HCT116 (cell line): ENCODE data around the gene NINJ1. TPM values are rescaled to one million over a fixed set of nuclear protein-coding genes. Genes with fewer than 3 reads are reported as not detected.

Experiments
- ATAC-seq: fragments of 200-7000 bp; cut with Tn5 transposase; 2 replicates; pipeline ENCODE4 v1.9.1; 2020; ENCODE audit warnings: mild to moderate bottlenecking, moderate library complexity
- BruUV-seq: library from RNA; stranded (reverse); fragments of 400-500 nt; replicated peaks from 2 replicates; lab custom pipeline; 2021; lab: Mats Ljungman, UMichigan
- CTCF ChIA-PET: fragments of 300-600 bp; sonication (Branson Sonifier 250); formaldehyde crosslinking; loops from one replicate; lab custom pipeline; 2021; ENCODE audit warnings: antibody characterized with exemption; lab: Charles Lee
- POLR2A ChIA-PET: fragments of 300-600, 350-600 bp; sonication (Branson Sonifier 250); formaldehyde crosslinking; loops from one replicate; lab custom pipeline; 2021; ENCODE audit warnings: antibody characterized with exemption; lab: Charles Lee
- RAD21 ChIA-PET, 2 experiments: fragments of 300-600 bp; sonication (Branson Sonifier 250); formaldehyde crosslinking; loops; one replicate each; lab custom pipeline; 2023; ENCODE audit warnings: low total read pairs in 2 of 2; ENCODE audit not compliant: uncharacterized antibody in 2 of 2, unreplicated experiment in 2 of 2, low non-redundant PET in 1 of 2; lab: Charles Lee
- DNase-seq: peaks from one replicate; pipeline ENCODE4 v3.0.0-alpha.2; 2010; ENCODE audit warnings: low read depth, low spot score
- H2AFZ ChIP-seq: fragments of 200-600 bp; shearing (Covaris generic), sonication (generic); 2 replicates; pipeline ENCODE4 v1.6.1; 2017; ENCODE audit warnings: low read depth, mixed run types, mixed read lengths, antibody characterized with exemption, low read length; ENCODE audit not compliant: poor library complexity, severe bottlenecking
- H3K27ac ChIP-seq: 2 replicates; pipeline ENCODE4 v1.5.1; 2012; ENCODE audit warnings: low read depth, low read length
- H3K27me3 ChIP-seq: fragments of 200-600 bp; sonication (generic); 2 replicates; pipeline ENCODE4 v1.6.1; 2016; ENCODE audit warnings: mixed run types, low read length, mixed read lengths; ENCODE audit not compliant: insufficient read depth
- H3K36me3 ChIP-seq, 2 experiments: fragments of 200-500 bp in 1 of 2; fragments of 200-600 bp in 1 of 2; sonication (Bioruptor generic) in 1 of 2; sonication (generic) in 1 of 2; 2 replicates each; pipeline versions ENCODE4 v1.5.1 to v1.6.1; 2014 to 2016; ENCODE audit warnings: low read length in 2 of 2, inconsistent platforms in 1 of 2, mixed read lengths in 1 of 2, mixed run types in 1 of 2; ENCODE audit not compliant: insufficient read depth in 2 of 2, control insufficient read depth in 1 of 2
- H3K4me1 ChIP-seq, 2 experiments: fragments of 200-600 bp in 1 of 2; sonication (generic) in 1 of 2; 2 replicates each; pipeline versions ENCODE4 v1.5.1 to v1.6.1; 2012 to 2017; ENCODE audit warnings: low read length in 2 of 2, inconsistent platforms in 1 of 2, mild to moderate bottlenecking in 1 of 2, mixed read lengths in 1 of 2, mixed run types in 1 of 2, moderate library complexity in 1 of 2; ENCODE audit not compliant: insufficient read depth in 2 of 2, control insufficient read depth in 1 of 2
- H3K4me2 ChIP-seq: fragments of 200-600 bp; sonication (generic); 2 replicates; pipeline ENCODE4 v1.6.1; 2017; ENCODE audit warnings: mixed run types, low read length, mixed read lengths
- H3K4me3 ChIP-seq, 2 experiments: fragments of 200-600 bp in 1 of 2; sonication (generic) in 1 of 2; replicated peaks in 1 of 2; 2 replicates each; pipeline ENCODE4 v1.5.1; 2011 to 2016; ENCODE audit warnings: low read length in 2 of 2, control low read depth in 1 of 2, low read depth in 1 of 2, mild to moderate bottlenecking in 1 of 2, mixed read lengths in 1 of 2, mixed run types in 1 of 2
- H3K79me2 ChIP-seq: fragments of 200-600 bp; sonication (generic); 2 replicates; pipeline ENCODE4 v1.6.1; 2017; ENCODE audit warnings: mild to moderate bottlenecking, mixed run types, low read length, moderate library complexity, mixed read lengths; ENCODE audit not compliant: insufficient read depth
- H3K9ac ChIP-seq: fragments of 200-600 bp; sonication (generic); 2 replicates; pipeline ENCODE4 v1.6.1; 2016; ENCODE audit warnings: low read length, mixed read lengths
- H3K9me2 ChIP-seq: fragments of 200-600 bp; sonication (generic), shearing (Covaris generic); 2 replicates; pipeline ENCODE4 v1.6.1; 2017; ENCODE audit warnings: mixed run types, mild to moderate bottlenecking, moderate library complexity; ENCODE audit not compliant: insufficient read depth
- H3K9me3 ChIP-seq, 2 experiments: fragments of 200-500 bp in 1 of 2; fragments of 200-600 bp in 1 of 2; sonication (Bioruptor generic) in 1 of 2; sonication (generic) in 1 of 2; 2 replicates each; pipeline ENCODE4 v1.6.1; 2014 to 2017; ENCODE audit warnings: low read length in 2 of 2, mixed read lengths in 2 of 2, inconsistent platforms in 1 of 2, low read depth in 1 of 2, mild to moderate bottlenecking in 1 of 2, mixed run types in 1 of 2, moderate library complexity in 1 of 2; ENCODE audit not compliant: control insufficient read depth in 1 of 2, insufficient read depth in 1 of 2
- H4K20me1 ChIP-seq: fragments of 200-600 bp; sonication (generic), shearing (Covaris generic); 2 replicates; pipeline ENCODE4 v1.6.1; 2017; ENCODE audit warnings: mixed run types, mild to moderate bottlenecking, moderate library complexity; ENCODE audit not compliant: insufficient read depth
- ATF3 ChIP-seq: IDR thresholded peaks from 2 replicates; pipeline ENCODE4 v1.6.1; 2012
- CBX3 ChIP-seq: IDR thresholded peaks from 2 replicates; pipeline ENCODE4 v1.6.1; 2012; ENCODE audit warnings: low read depth
- CEBPB ChIP-seq: IDR thresholded peaks from 2 replicates; pipeline ENCODE4 v1.6.1; 2012; ENCODE audit warnings: low read depth
- ELF1 ChIP-seq: IDR thresholded peaks from 2 replicates; pipeline ENCODE4 v1.6.1; 2012; ENCODE audit warnings: low read depth, borderline replicate concordance
- EZH2 ChIP-seq: fragments of 200-600 bp; sonication (generic); IDR thresholded peaks from 2 replicates; pipeline ENCODE4 v1.6.1; 2017; ENCODE audit warnings: antibody characterized with exemption, mixed run types
- FOSL1 ChIP-seq: IDR thresholded peaks from 2 replicates; pipeline ENCODE4 v1.6.1; 2012; ENCODE audit warnings: low read depth
- JUND ChIP-seq: IDR thresholded peaks from 2 replicates; pipeline ENCODE4 v1.6.1; 2012
- POLR2A ChIP-seq: IDR thresholded peaks from 2 replicates; pipeline ENCODE4 v1.7.0; 2011; ENCODE audit warnings: borderline replicate concordance; ENCODE audit not compliant: insufficient read depth, insufficient read length; ENCODE audit errors: extremely low read depth
- POLR2AphosphoS5 ChIP-seq: IDR thresholded peaks from 2 replicates; pipeline ENCODE4 v1.6.1; 2011; ENCODE audit warnings: mild to moderate bottlenecking, low read depth, low read length, moderate library complexity
- SP1 ChIP-seq: IDR thresholded peaks from 2 replicates; pipeline ENCODE4 v1.6.1; 2012; ENCODE audit warnings: low read depth
- SRF ChIP-seq: IDR thresholded peaks from 2 replicates; pipeline ENCODE4 v1.6.1; 2012; ENCODE audit warnings: low read depth
- TCF7L2 ChIP-seq: IDR thresholded peaks from 2 replicates; pipeline ENCODE4 v1.7.0; 2011; ENCODE audit warnings: borderline replicate concordance, inconsistent platforms; ENCODE audit not compliant: insufficient read depth, insufficient read length; ENCODE audit errors: extremely low read depth
- YY1 ChIP-seq: IDR thresholded peaks from 2 replicates; pipeline ENCODE4 v1.6.1; 2011; ENCODE audit warnings: low read length, low read depth, moderate library complexity, mild to moderate bottlenecking; ENCODE audit not compliant: insufficient replicate concordance; ENCODE audit errors: extremely low read depth
- ZFX ChIP-seq: fragments of 450-650 bp; IDR thresholded peaks from 2 replicates; pipeline ENCODE4 v1.6.1; 2017
- intact Hi-C: fragments of 100-400 bp; cut with micrococcal nuclease; formaldehyde crosslinking; loops from 2 replicates; pipeline ENCODE4 v1.10.0; 2022
- total RNA-seq: library from RNA; stranded (reverse); gene quantifications from one replicate; pipeline ENCODE4 v1.2.1, GENCODE V29; 2021; ENCODE audit not compliant: unreplicated experiment
- TF ChIP-seq, protein P1 (sequence below): IDR thresholded peaks from 2 replicates; pipeline ENCODE4 v1.6.1; 2012; ENCODE audit warnings: low read depth

NINJ1 gene
- total RNA-seq, 1 experiment from 2014 or later, result 34.4 TPM

GRCh38 chr9:93100276-93100636 is 33.8 kb downstream of the NINJ1 start:
- H2AFZ ChIP-seq, result no peak overlapping the region
- no peak overlapping the region for H3K4me3 ChIP-seq
- intact Hi-C loops, result no loop called here
- CTCF ChIA-PET, result no interaction called here
- RAD21 ChIA-PET, result no interaction called here
- no peak overlapping the region for H3K27ac ChIP-seq
- H3K27me3 ChIP-seq, result no peaks in the 10 kb centered on the region
- TF ChIP-seq ELF1, result no peak
- TF ChIP-seq JUND, result no peak
- TF ChIP-seq, all 23 proteins: peak for 0
- H3K36me3 ChIP-seq, result no peaks in the 10 kb centered on the region
- peaks cover 5 to 6% of the 10 kb centered on the region in 2 experiments; a peak in 1 of 4 replicates for H3K9me3 ChIP-seq
- H4K20me1 ChIP-seq, result no peaks in the 10 kb centered on the region
- peaks cover 86% of the 10 kb centered on the region for H3K79me2 ChIP-seq
- BruUV-seq, result no TSS peak
- no peak for ATAC-seq
- H3K9ac ChIP-seq, result no peak overlapping the region
- POLR2A ChIA-PET, result no interaction called here
- H3K4me1 ChIP-seq, result peaks cover 28 to 37% of the 10 kb centered on the region in 2 experiments
- H3K4me2 ChIP-seq, result no peak overlapping the region
- H3K9me2 ChIP-seq, result no peaks in the 10 kb centered on the region
- DNase-seq, result no peak

GRCh38 chr9:93099551-93100275 is 34.3 kb downstream of the NINJ1 start:
- H3K9me3 ChIP-seq, result peaks cover 5 to 6% of the 10 kb centered on the region in 2 experiments; a peak in 1 of 4 replicates
- H3K4me3 ChIP-seq, result no peak overlapping the region; a peak in 1 of 4 replicates
- no peaks in the 10 kb centered on the region for H3K27me3 ChIP-seq
- no peaks in the 10 kb centered on the region for H3K36me3 ChIP-seq
- peak overlapping the region; percentile 80 for H3K27ac ChIP-seq
- H3K4me2 ChIP-seq, result peak overlapping the region; percentile 98
- DNase-seq, result no peak
- H3K79me2 ChIP-seq, result peaks cover 81% of the 10 kb centered on the region
- ChIA-PET RAD21 (no interaction called here), CTCF (interaction anchor here (2.3 kb wide), 1 partner anchor 9 kb away, joined by 12 read pairs; no protein-coding TSS in a partner anchor), POLR2A (no interaction called here)
- H4K20me1 ChIP-seq, result no peaks in the 10 kb centered on the region
- intact Hi-C loops, result loop anchor here (5.0 kb wide), 2 partner anchors 97 to 353 kb away; partner anchors contain the start of genes FAM120A and FAM120AOS
- ATAC-seq, result no peak
- no TSS peak for BruUV-seq
- H3K9me2 ChIP-seq, result no peaks in the 10 kb centered on the region
- H2AFZ ChIP-seq, result no peak overlapping the region
- TF ChIP-seq TCF7L2, result no peak
- no peak for TF ChIP-seq SRF
- TF ChIP-seq SP1, result no peak
- TF ChIP-seq POLR2AphosphoS5, result no peak
- no peak for TF ChIP-seq POLR2A
- no peak for TF ChIP-seq CEBPB
- TF ChIP-seq CBX3, result no peak
- TF ChIP-seq, protein P1, sequence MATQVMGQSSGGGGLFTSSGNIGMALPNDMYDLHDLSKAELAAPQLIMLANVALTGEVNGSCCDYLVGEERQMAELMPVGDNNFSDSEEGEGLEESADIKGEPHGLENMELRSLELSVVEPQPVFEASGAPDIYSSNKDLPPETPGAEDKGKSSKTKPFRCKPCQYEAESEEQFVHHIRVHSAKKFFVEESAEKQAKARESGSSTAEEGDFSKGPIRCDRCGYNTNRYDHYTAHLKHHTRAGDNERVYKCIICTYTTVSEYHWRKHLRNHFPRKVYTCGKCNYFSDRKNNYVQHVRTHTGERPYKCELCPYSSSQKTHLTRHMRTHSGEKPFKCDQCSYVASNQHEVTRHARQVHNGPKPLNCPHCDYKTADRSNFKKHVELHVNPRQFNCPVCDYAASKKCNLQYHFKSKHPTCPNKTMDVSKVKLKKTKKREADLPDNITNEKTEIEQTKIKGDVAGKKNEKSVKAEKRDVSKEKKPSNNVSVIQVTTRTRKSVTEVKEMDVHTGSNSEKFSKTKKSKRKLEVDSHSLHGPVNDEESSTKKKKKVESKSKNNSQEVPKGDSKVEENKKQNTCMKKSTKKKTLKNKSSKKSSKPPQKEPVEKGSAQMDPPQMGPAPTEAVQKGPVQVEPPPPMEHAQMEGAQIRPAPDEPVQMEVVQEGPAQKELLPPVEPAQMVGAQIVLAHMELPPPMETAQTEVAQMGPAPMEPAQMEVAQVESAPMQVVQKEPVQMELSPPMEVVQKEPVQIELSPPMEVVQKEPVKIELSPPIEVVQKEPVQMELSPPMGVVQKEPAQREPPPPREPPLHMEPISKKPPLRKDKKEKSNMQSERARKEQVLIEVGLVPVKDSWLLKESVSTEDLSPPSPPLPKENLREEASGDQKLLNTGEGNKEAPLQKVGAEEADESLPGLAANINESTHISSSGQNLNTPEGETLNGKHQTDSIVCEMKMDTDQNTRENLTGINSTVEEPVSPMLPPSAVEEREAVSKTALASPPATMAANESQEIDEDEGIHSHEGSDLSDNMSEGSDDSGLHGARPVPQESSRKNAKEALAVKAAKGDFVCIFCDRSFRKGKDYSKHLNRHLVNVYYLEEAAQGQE, result no peak
- no peak for TF ChIP-seq ATF3
- no peak for TF ChIP-seq EZH2
- no peak for TF ChIP-seq YY1
- TF ChIP-seq ZFX, result no peak
- TF ChIP-seq ELF1, result no peak
- TF ChIP-seq FOSL1, result no peak
- peak overlapping the region; percentile 12; the same call in 1 of the 2 replicates for H3K9ac ChIP-seq
- H3K4me1 ChIP-seq, result peaks cover 30 to 42% of the 10 kb centered on the region in 2 experiments
